Thyroid gland (tissue), 4 donors: ENCODE results near the gene MLPH.

ENCODE experiments used
- CTCF ChIP-seq, 6 experiments: fragments of 200-600 bp in 3 of 6; fragments of 450-650 bp in 3 of 6; sonication (generic) in 3 of 6; IDR thresholded peaks; one replicate each; pipeline ENCODE4 v1.5.1; 2016 to 2019; ENCODE audit warnings: antibody characterized with exemption in 6 of 6, mild to moderate bottlenecking in 2 of 6, inconsistent platforms in 1 of 6, moderate library complexity in 1 of 6
- POLR2A ChIP-seq, 2 donors: fragments of 450-650 bp; IDR thresholded peaks; one replicate each; pipeline ENCODE4 v1.6.1; 2017; ENCODE audit warnings: antibody characterized with exemption in 2 of 2, mild to moderate bottlenecking in 2 of 2, moderate library complexity in 1 of 2

DNA sequence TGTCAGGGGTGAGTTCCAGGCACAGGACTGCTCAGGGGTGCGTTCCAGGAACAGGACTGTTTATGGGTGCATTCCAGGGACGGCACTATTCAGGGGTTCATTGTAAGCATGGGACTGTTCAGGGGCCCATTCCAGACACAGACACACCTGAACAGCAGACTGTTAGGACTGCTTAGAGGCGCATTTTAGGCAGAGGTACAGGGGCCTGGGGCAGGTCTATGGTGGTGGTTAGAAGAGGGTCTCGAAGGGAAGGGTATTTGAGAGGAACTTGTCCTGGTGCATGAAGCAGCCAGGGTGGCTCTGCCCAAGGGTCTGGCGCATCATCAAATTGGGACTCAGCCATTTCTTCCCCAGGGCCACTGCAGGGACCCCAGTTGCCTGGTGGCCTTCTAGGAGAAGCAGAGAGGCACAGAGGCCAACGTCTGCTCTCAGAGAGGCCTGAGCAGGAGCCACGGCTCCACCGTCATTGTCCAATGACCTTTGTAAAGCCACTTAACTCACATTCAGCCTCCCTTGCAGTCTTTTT is 14.8 kb upstream of the MLPH start:
- TF ChIP-seq CTCF (IDR thresholded peaks at IDR 0.05), result no peak
- TF ChIP-seq POLR2A (IDR thresholded peaks at IDR 0.05), result no peak
